GM18519 (cell line): ENCODE data around the gene GALNT12.

Source experiments
- ATAC-seq: cut with Tn5 transposase; IDR thresholded peaks from one replicate; pipeline ENCODE4 v1.9.1; 2021; ENCODE audit warnings: mild to moderate bottlenecking, moderate library complexity; ENCODE audit not compliant: unreplicated experiment, low FRiP score

GALNT12 gene

GRCh38 chr9:98801561-98801960 is 5.9 kb upstream of the GALNT12 start:
- no peak for ATAC-seq

- ATAC-seq = no peak
Observed at GRCh38 chr9:98801969-98802371, 5.5 kb upstream of the GALNT12 start.

- ATAC-seq = no peak
Observed at GRCh38 chr9:98804083-98804482, 3.4 kb upstream of the GALNT12 start.

GRCh38 chr9:98805506-98806272 is 1.8 kb upstream of the GALNT12 start:
- ATAC-seq = no peak

- ATAC-seq = no peak
Observed at GRCh38 chr9:98806394-98807035, 955 bp upstream of the GALNT12 start.

GRCh38 chr9:98807814-98808195 is 335 bp downstream of the GALNT12 start:
- ATAC-seq = no peak

GRCh38 chr9:98808411-98808815 is 943 bp downstream of the GALNT12 start:
- ATAC-seq = no peak

- no peak for ATAC-seq
Observed at GRCh38 chr9:98808875-98809274, 1.4 kb downstream of the GALNT12 start.

GRCh38 chr9:98809311-98810101 is 2.0 kb downstream of the GALNT12 start:
- no peak for ATAC-seq

- no peak for ATAC-seq
Observed at GRCh38 chr9:98810102-98810842, 2.8 kb downstream of the GALNT12 start.

GRCh38 chr9:98811051-98811650 is 3.7 kb downstream of the GALNT12 start:
- no peak for ATAC-seq

- ATAC-seq = no peak
Observed at GRCh38 chr9:98815391-98815951, 8.0 kb downstream of the GALNT12 start.

- no peak for ATAC-seq
Observed at GRCh38 chr9:98818764-98819163, 11.3 kb downstream of the GALNT12 start.

- ATAC-seq = no peak
Observed at GRCh38 chr9:98819231-98819630, 11.8 kb downstream of the GALNT12 start.

- no peak for ATAC-seq
Observed at GRCh38 chr9:98821831-98822230, 14.4 kb downstream of the GALNT12 start.

GRCh38 chr9:98822661-98823060 is 15.2 kb downstream of the GALNT12 start:
- no peak for ATAC-seq

GRCh38 chr9:98823666-98824334 is 16.3 kb downstream of the GALNT12 start:
- no peak for ATAC-seq

- ATAC-seq = no peak
Observed at GRCh38 chr9:98825414-98825813, 17.9 kb downstream of the GALNT12 start.

GRCh38 chr9:98826716-98827115 is 19.2 kb downstream of the GALNT12 start:
- ATAC-seq = no peak
